ENCODE data around the gene PARD3. TPM values are rescaled to one million over a fixed set of nuclear protein-coding genes. Genes with fewer than 3 reads are reported as not detected.
A peak's percentile ranks its signal among the peaks of the same experiment; 100 is the strongest.

PARD3 gene
- total and polyA plus RNA-seq, 10 of the 15 experiments (the other 5 are each of a cell fraction or from before 2014, with no cell fraction given), result 2.6 to 43.1 (median 13.9) TPM

GRCh38 chr10:34776090-34776690, 38.9 kb downstream of the PARD3 start:
- 45% methylated on average over 2 of the region's 2 CpGs for WGBS (ENCODE audit: insufficient coverage, insufficient replicate concordance, low lambda C conversion rate, missing lambda C conversion rate)
- in situ Hi-C loops (cut with MboI), result no loop called here
- CTCF ChIA-PET, result interaction anchor here (0.6 to 8.1 kb wide), 12 partner anchors 10 to 666 kb away, joined by 3 to 83 read pairs (median 6); no protein-coding TSS in a partner anchor

GRCh38 chr10:34775044-34775637, 40.0 kb downstream of the PARD3 start:
- RAD21 ChIA-PET (ENCODE audit: unreplicated experiment), result interaction anchor here (0.6 to 2.8 kb wide), 8 partner anchors 9 to 109 kb away, joined by 3 to 42 read pairs (median 6); no protein-coding TSS in a partner anchor
- in situ Hi-C loops (cut with MboI), result no loop called here
- no peak for FAIRE-seq
- TF ChIP-seq SMARCA5 (IDR thresholded peaks at IDR 0.05) (0 out of 2 replicates have a peak, but pooled peaks have one; percentile 53), RUNX3 (IDR thresholded peaks at IDR 0.05; ENCODE audit: low read length) (0 out of 2 replicates have a peak, but pooled peaks have one; percentile 19), BCL11A (IDR thresholded peaks at IDR 0.05; ENCODE audit: low read depth, low read length) (no peak), FOS (IDR thresholded peaks at IDR 0.05; ENCODE audit: borderline replicate concordance, extremely low read depth, insufficient read length) (no peak), MEF2B (IDR thresholded peaks at IDR 0.05; ENCODE audit: partially characterized antibody, poor library complexity, severe bottlenecking) (peak; percentile 24), IKZF2 (IDR thresholded peaks at IDR 0.05) (peak; percentile 64 to 67; a peak in 2 of 4 replicates), SUZ12 (IDR thresholded peaks at IDR 0.05; ENCODE audit: unreplicated experiment) (no peak), ZNF217 (IDR thresholded peaks at IDR 0.05) (0 out of 2 replicates have a peak, but pooled peaks have one; percentile 37), NFXL1 (IDR thresholded peaks at IDR 0.05; ENCODE audit: borderline replicate concordance) (no peak), ASH2L (IDR thresholded peaks at IDR 0.05; ENCODE audit: borderline replicate concordance, low read depth) (no peak)
- TF ChIP-seq, protein P1, sequence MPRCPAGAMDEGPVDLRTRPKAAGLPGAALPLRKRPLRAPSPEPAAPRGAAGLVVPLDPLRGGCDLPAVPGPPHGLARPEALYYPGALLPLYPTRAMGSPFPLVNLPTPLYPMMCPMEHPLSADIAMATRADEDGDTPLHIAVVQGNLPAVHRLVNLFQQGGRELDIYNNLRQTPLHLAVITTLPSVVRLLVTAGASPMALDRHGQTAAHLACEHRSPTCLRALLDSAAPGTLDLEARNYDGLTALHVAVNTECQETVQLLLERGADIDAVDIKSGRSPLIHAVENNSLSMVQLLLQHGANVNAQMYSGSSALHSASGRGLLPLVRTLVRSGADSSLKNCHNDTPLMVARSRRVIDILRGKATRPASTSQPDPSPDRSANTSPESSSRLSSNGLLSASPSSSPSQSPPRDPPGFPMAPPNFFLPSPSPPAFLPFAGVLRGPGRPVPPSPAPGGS (IDR thresholded peaks at IDR 0.05; ENCODE audit: borderline replicate concordance, insufficient read depth, low read depth, low read length, poor library complexity, severe bottlenecking), result no peak

More at GRCh38 chr10:34776090-34776690, 38.9 kb downstream of the PARD3 start:
- Histone ChIP-seq H3K4me3 (no peak overlapping the region), H3K27me3 (replicated peaks in 1 of 2; ENCODE audit: control insufficient read depth in 2 of 2, insufficient read depth in 2 of 2, low read length in 1 of 2) (no peaks in the 10 kb centered on the region), H3K9me3 (replicated peaks; ENCODE audit: control insufficient read depth, insufficient read depth, low read length) (no peaks in the 10 kb centered on the region), H3K4me1 (ENCODE audit: control insufficient read depth, insufficient read depth, low read length) (peaks cover 5% of the 10 kb centered on the region), H4K20me1 (ENCODE audit: control insufficient read depth, insufficient read depth) (no peaks in the 10 kb centered on the region), H3K79me2 (ENCODE audit: control insufficient read depth, insufficient read depth, low read length) (no peaks in the 10 kb centered on the region), H3K9ac (ENCODE audit: control insufficient read depth, insufficient read depth, low read length) (no peak overlapping the region), H2AFZ (ENCODE audit: control insufficient read depth, low read depth, low read length) (no peak overlapping the region), H3K36me3 (ENCODE audit: control insufficient read depth in 2 of 2, insufficient read depth in 2 of 2, low read length in 1 of 2) (no peaks in the 10 kb centered on the region), H3K27ac (ENCODE audit: control insufficient read depth, insufficient read depth) (no peak overlapping the region), H3K4me2 (ENCODE audit: control insufficient read depth, insufficient read depth) (no peak overlapping the region)
- FAIRE-seq, result no peak
- intact Hi-C loops (cut with micrococcal nuclease; ENCODE audit: unreplicated experiment), result no loop called here
- TF ChIP-seq ZNF384 (IDR thresholded peaks at IDR 0.05; ENCODE audit: borderline replicate concordance, low read depth, low read length) (peak; percentile 46; the same call in 1 of the 2 replicates), RAD51 (IDR thresholded peaks at IDR 0.05) (0 out of 2 replicates have a peak, but pooled peaks have one; percentile 18), CHD4 (IDR thresholded peaks at IDR 0.05) (no peak)
- DNase-seq (ENCODE audit: low read depth, low spot score), result no peak
- ChIA-PET SMC1A (ENCODE audit: uncharacterized antibody, unreplicated experiment) (interaction anchor here (0.6 to 2.5 kb wide), 20 partner anchors 10 to 374 kb away, joined by 3 to 28 read pairs (median 4); no protein-coding TSS in a partner anchor), RAD21 (ENCODE audit: unreplicated experiment) (interaction anchor here (0.7 to 2.8 kb wide), 17 partner anchors 9 to 183 kb away, joined by 3 to 42 read pairs (median 4); no protein-coding TSS in a partner anchor), POLR2A (interaction anchor here (0.6 to 1.4 kb wide), 13 partner anchors 9 to 105 kb away, joined by 3 to 7 read pairs (median 4); no protein-coding TSS in a partner anchor)
- no peak for ATAC-seq
- no TSS peak for BruUV-seq (replicated peaks)

More at GRCh38 chr10:34775044-34775637, 40.0 kb downstream of the PARD3 start:
- Histone ChIP-seq H3K27ac (ENCODE audit: control insufficient read depth, insufficient read depth) (no peak overlapping the region), H3K79me2 (ENCODE audit: control insufficient read depth, insufficient read depth, low read length) (no peaks in the 10 kb centered on the region), H3K4me2 (ENCODE audit: control insufficient read depth, insufficient read depth) (no peak overlapping the region), H4K20me1 (ENCODE audit: control insufficient read depth, insufficient read depth) (no peaks in the 10 kb centered on the region), H3K4me1 (ENCODE audit: control insufficient read depth, insufficient read depth, low read length) (no peaks in the 10 kb centered on the region), H3K4me3 (no peak overlapping the region), H3K9ac (ENCODE audit: control insufficient read depth, insufficient read depth, low read length) (no peak overlapping the region), H2AFZ (ENCODE audit: control insufficient read depth, low read depth, low read length) (no peak overlapping the region), H3K9me3 (replicated peaks; ENCODE audit: control insufficient read depth, insufficient read depth, low read length) (no peaks in the 10 kb centered on the region), H3K36me3 (ENCODE audit: control insufficient read depth in 2 of 2, insufficient read depth in 2 of 2, low read length in 1 of 2) (no peaks in the 10 kb centered on the region), H3K27me3 (replicated peaks in 1 of 2; ENCODE audit: control insufficient read depth in 2 of 2, insufficient read depth in 2 of 2, low read length in 1 of 2) (no peaks in the 10 kb centered on the region)
- SMC1A ChIA-PET (ENCODE audit: uncharacterized antibody, unreplicated experiment), result interaction anchor here (0.7 to 2.5 kb wide), 13 partner anchors 9 to 50 kb away, joined by 3 to 28 read pairs (median 7); no protein-coding TSS in a partner anchor
- 26% methylated on average over 3 of the region's 3 CpGs for WGBS (ENCODE audit: insufficient coverage, insufficient replicate concordance, low lambda C conversion rate, missing lambda C conversion rate)
- BruUV-seq (replicated peaks), result no TSS peak
- CTCF ChIA-PET, result interaction anchor here (1.3 to 8.1 kb wide), 7 partner anchors 9 to 119 kb away, joined by 3 to 83 read pairs (median 9); no protein-coding TSS in a partner anchor
- ATAC-seq, result peak; percentile 66
- POLR2A ChIA-PET, result interaction anchor here (0.6 to 1.4 kb wide), 4 partner anchors 21 to 51 kb away, joined by 3 to 4 read pairs (median 4); no protein-coding TSS in a partner anchor
- intact Hi-C loops (cut with micrococcal nuclease; ENCODE audit: unreplicated experiment), result no loop called here
- no peak for DNase-seq (ENCODE audit: low read depth, low spot score)

All from GM12878 (cell line).